Coronary artery (tissue), 2 donors: Measurements from ENCODE around the gene PCDH9.

Source experiments
- DNase-seq: peaks from one replicate; pipeline ENCODE4 v3.0.0-alpha.2; 2017; ENCODE audit warnings: low spot score
- H3K27ac ChIP-seq, 2 donors: fragments of 200-600 bp; sonication (generic); one replicate each; pipeline ENCODE4 v1.5.1; 2016 to 2019
- H3K4me3 ChIP-seq: fragments of 200-600 bp; sonication (generic); 2 replicates; pipeline ENCODE4 v1.5.1; 2016; ENCODE audit warnings: mild to moderate bottlenecking, moderate library complexity
- CTCF ChIP-seq: fragments of 200-600 bp; sonication (generic); IDR thresholded peaks from one replicate; pipeline ENCODE4 v1.5.1; 2019; ENCODE audit warnings: antibody characterized with exemption

PCDH9 gene

GRCh38 chr13:67259208-67259607 lies 29.1 kb upstream of the PCDH9 start:
- no peak for DNase-seq
- TF ChIP-seq CTCF: no peak
- Histone ChIP-seq H3K4me3 (no peak overlapping the region), H3K27ac (no peak overlapping the region)

DNA sequence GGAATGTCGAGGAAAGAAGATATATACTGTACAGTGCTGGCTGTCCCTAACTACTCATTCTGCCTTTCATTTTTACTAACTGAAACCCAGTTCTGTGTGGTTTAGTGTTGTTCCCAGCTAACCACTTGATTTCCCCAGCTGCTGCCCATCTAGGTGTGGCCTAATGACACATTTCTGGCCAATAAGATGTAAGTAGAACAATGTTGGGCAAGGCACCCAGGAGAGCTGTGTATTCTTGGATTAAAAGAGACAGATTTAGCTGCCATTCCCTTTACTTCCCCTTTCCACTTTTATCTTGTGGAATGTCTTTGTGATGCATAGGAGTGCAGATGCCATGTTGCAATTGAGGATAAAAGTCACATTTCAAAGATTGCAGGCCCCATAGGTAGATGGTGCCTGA lies 28.3 kb upstream of the PCDH9 start:
- no peak for DNase-seq
- TF ChIP-seq CTCF: no peak
- H3K27ac ChIP-seq: no peak overlapping the region

DNA sequence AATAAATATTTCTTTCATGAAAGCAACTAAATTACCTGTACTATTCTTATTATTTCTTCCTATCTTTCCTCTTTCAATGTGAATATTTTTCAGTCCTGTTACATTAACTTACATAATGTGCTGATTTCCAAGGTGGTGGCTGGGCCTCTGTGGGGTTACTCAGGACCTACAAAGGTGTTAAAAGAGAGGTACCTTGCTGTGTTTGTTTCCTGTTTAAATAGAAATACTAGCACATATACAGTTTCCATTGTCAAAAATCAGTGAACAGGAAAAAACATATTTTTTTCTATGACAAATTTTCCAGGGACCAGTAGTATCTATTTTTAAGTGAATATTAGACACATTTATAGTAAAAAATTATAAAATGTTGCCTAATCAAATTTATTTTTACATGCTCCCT lies 8.7 kb upstream of the PCDH9 start:
- no peak overlapping the region for H3K27ac ChIP-seq
- no peak for DNase-seq
- no peak for TF ChIP-seq CTCF
- no peak overlapping the region for H3K4me3 ChIP-seq

More for the DNA sequence above, 28.3 kb upstream of the PCDH9 start:
- H3K4me3 ChIP-seq: no peak overlapping the region

GRCh38 chr13:67238277-67238859 lies 8.2 kb upstream of the PCDH9 start:
- peak; percentile 58 for TF ChIP-seq CTCF

GRCh38 chr13:67235265-67235664 lies 5.1 kb upstream of the PCDH9 start:
- DNase-seq: no peak
- peak overlapping the region in 1 of 2 donors; percentile 14 for H3K27ac ChIP-seq
- no peak for TF ChIP-seq CTCF
- no peak overlapping the region for H3K4me3 ChIP-seq

More at GRCh38 chr13:67238277-67238859, 8.2 kb upstream of the PCDH9 start:
- Histone ChIP-seq H3K27ac (no peak overlapping the region), H3K4me3 (no peak overlapping the region)
- no peak for DNase-seq

- Histone ChIP-seq H3K27ac (peak overlapping the region in 1 of 2 donors; percentile 58), H3K4me3 (no peak overlapping the region)
- no peak for TF ChIP-seq CTCF
- DNase-seq: no peak
These were observed 2.2 kb upstream of the PCDH9 start for GRCh38 chr13:67232384-67232783.

DNA sequence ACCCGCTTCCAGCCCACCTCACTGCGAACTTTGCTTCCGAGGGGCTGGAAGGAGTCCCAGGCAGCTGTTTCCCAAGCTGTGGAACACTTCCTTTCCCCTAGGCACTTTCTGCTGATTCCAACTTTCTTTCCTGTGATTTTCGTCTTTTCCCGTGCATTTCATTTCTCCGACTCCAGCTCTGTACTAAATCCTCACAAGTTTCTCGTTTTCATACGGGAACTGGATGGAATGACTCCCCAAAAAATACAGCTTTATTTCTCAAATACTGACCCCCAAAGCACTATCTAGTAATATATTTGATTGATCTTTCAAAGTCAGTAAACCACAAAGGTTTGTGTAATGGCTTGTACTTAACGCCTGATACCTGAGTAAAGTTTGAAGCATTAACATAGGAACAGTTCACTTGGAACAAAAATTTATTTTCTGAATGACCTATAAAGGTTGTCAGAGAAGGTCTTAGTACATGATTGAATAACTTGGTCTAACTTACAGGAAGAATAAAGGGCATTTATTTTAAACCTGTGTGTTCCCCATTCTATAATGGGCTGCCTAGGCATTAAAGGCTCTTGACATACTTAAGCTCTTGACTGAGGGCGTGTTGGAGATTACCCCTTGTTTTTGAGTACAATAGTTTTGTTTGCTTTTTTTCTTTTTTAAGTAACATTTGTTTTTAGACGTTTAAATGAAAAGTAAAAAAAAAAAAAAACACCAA lies 1.3 kb upstream of the PCDH9 start:
- H3K4me3 ChIP-seq: peak overlapping the region; percentile 83
- no peak for DNase-seq
- peak overlapping the region; percentile 83 to 90 for H3K27ac ChIP-seq
- TF ChIP-seq CTCF: no peak
